Ishikawa (cell line): ENCODE results near the gene POLR2E.

Experiments used
- CEBPB ChIP-seq: IDR thresholded peaks from 2 replicates; pipeline ENCODE4 v1.6.1; 2012
- CREB1 ChIP-seq: IDR thresholded peaks from 2 replicates; pipeline ENCODE4 v1.6.1; 2012; ENCODE audit warnings: low read depth
- EGR1 ChIP-seq: IDR thresholded peaks from 2 replicates; pipeline ENCODE4 v1.6.1; 2012
- EP300 ChIP-seq: IDR thresholded peaks from 2 replicates; pipeline ENCODE4 v1.6.1; 2012; ENCODE audit warnings: borderline replicate concordance
- FOXM1 ChIP-seq: IDR thresholded peaks from 2 replicates; pipeline ENCODE4 v1.6.1; 2012; ENCODE audit warnings: low read depth, borderline replicate concordance
- NFIC ChIP-seq: IDR thresholded peaks from 2 replicates; pipeline ENCODE4 v1.6.1; 2012
- RAD21 ChIP-seq: IDR thresholded peaks from 2 replicates; pipeline ENCODE4 v1.6.1; 2012; ENCODE audit warnings: low read depth
- TAF1 ChIP-seq: IDR thresholded peaks from 2 replicates; pipeline ENCODE4 v1.6.1; 2012; ENCODE audit warnings: low read depth, mild to moderate bottlenecking
- TCF12 ChIP-seq: IDR thresholded peaks from 2 replicates; pipeline ENCODE4 v1.6.1; 2012; ENCODE audit warnings: low read depth
- TEAD4 ChIP-seq: IDR thresholded peaks from 2 replicates; pipeline ENCODE4 v1.6.1; 2012
- YY1 ChIP-seq: IDR thresholded peaks from 2 replicates; pipeline ENCODE4 v1.6.1; 2012; ENCODE audit warnings: low read depth
- ZBTB7A ChIP-seq: IDR thresholded peaks from 2 replicates; pipeline ENCODE4 v1.6.1; 2012; ENCODE audit warnings: low read depth
- TF ChIP-seq, protein P1 (sequence below): IDR thresholded peaks from 2 replicates; pipeline ENCODE4 v1.6.1; 2012
- TF ChIP-seq, protein P2 (sequence below): IDR thresholded peaks from 2 replicates; pipeline ENCODE4 v1.6.1; 2012
- TF ChIP-seq, protein P3 (sequence below): IDR thresholded peaks from 2 replicates; pipeline ENCODE4 v1.6.1; 2012; ENCODE audit warnings: low read depth, mild to moderate bottlenecking

POLR2E gene

DNA sequence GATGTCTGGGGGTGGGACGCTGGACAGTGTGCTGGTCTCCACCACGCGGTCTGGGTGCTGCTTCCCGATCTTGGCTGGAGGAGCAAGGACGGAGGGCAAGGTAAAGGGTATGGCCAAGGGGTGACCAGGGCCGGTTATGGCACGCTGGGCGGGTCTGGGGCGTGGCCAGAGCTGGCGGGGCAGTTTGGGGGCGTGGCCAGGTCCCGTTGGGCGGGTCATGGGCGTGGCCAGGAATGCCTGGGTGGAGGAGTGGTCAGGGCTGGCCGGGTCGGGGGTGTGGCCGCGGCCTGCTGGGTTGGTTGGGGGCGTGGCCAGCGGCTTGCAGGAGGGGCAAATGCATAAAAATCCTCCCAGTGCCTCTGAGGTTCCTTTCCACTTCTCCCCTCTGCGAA is 27.8 kb upstream of the POLR2E start:
- TF ChIP-seq YY1, result no peak
- TF ChIP-seq NFIC, result no peak
- TF ChIP-seq FOXM1, result no peak
- TF ChIP-seq EP300, result no peak
- no peak for TF ChIP-seq EGR1
- no peak for TF ChIP-seq TEAD4
- no peak for TF ChIP-seq CEBPB
- TF ChIP-seq, protein P1, sequence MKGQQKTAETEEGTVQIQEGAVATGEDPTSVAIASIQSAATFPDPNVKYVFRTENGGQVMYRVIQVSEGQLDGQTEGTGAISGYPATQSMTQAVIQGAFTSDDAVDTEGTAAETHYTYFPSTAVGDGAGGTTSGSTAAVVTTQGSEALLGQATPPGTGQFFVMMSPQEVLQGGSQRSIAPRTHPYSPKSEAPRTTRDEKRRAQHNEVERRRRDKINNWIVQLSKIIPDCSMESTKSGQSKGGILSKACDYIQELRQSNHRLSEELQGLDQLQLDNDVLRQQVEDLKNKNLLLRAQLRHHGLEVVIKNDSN, result no peak
- TF ChIP-seq ZBTB7A, result no peak
- TF ChIP-seq TCF12, result no peak
- TF ChIP-seq, protein P2, sequence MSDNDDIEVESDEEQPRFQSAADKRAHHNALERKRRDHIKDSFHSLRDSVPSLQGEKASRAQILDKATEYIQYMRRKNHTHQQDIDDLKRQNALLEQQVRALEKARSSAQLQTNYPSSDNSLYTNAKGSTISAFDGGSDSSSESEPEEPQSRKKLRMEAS, result no peak
- TF ChIP-seq, protein P3, sequence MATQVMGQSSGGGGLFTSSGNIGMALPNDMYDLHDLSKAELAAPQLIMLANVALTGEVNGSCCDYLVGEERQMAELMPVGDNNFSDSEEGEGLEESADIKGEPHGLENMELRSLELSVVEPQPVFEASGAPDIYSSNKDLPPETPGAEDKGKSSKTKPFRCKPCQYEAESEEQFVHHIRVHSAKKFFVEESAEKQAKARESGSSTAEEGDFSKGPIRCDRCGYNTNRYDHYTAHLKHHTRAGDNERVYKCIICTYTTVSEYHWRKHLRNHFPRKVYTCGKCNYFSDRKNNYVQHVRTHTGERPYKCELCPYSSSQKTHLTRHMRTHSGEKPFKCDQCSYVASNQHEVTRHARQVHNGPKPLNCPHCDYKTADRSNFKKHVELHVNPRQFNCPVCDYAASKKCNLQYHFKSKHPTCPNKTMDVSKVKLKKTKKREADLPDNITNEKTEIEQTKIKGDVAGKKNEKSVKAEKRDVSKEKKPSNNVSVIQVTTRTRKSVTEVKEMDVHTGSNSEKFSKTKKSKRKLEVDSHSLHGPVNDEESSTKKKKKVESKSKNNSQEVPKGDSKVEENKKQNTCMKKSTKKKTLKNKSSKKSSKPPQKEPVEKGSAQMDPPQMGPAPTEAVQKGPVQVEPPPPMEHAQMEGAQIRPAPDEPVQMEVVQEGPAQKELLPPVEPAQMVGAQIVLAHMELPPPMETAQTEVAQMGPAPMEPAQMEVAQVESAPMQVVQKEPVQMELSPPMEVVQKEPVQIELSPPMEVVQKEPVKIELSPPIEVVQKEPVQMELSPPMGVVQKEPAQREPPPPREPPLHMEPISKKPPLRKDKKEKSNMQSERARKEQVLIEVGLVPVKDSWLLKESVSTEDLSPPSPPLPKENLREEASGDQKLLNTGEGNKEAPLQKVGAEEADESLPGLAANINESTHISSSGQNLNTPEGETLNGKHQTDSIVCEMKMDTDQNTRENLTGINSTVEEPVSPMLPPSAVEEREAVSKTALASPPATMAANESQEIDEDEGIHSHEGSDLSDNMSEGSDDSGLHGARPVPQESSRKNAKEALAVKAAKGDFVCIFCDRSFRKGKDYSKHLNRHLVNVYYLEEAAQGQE, result no peak
- no peak for TF ChIP-seq CREB1
- TF ChIP-seq RAD21, result no peak

DNA sequence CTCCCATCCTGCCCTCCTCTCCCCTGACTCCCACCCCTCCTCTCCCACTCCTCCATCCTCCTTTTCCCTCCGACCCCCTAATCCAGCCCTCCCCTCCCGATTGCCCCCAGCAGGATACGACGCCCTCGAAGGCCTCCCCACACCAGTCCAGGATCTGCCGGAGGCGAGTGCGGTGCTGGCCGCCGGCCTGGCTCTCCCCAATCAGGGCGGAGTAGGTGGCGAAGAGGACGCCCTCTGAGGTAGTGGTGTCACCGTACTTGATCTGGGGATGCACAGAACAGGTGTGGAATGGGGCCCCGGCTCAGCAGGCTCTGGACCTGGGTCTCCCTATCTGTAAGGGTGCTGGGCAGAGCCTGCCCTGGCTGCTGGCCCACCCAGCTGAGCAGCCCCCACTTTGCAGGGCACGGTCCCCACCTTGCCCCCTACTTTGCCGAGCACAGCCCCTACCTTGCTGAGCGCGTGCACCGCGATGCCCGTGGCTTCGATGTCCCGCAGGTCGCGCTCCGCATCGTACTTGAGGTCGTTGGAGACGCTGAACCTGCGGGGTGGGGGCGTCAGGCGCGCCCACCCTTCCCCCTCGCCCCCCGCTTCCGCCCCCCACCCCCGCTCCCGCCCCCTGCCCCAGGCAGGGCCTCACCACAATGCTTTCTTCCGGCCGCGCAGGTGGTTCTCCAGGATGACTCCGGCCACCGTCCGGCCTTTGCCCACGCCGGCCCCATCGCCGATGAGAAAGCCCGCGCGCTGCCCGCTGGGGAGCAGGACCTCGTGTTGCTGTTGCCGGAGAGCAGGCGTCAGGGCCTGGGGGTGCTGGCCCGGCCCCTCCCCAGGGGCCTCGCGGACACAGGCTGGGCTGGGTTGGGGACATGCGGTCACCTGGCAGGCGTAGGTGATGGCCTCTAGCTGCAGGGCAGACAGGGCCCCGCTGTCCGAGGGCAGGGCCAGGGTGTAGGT is 27.1 kb upstream of the POLR2E start:
- TF ChIP-seq, protein P3, result no peak
- TF ChIP-seq TEAD4 (no peak), EP300 (no peak), EGR1 (no peak), FOXM1 (no peak), TAF1 (no peak), ZBTB7A (no peak), TCF12 (no peak), NFIC (no peak), YY1 (no peak), RAD21 (no peak), CREB1 (no peak), CEBPB (no peak)
- TF ChIP-seq, protein P1, result no peak
- TF ChIP-seq, protein P2, result no peak

DNA sequence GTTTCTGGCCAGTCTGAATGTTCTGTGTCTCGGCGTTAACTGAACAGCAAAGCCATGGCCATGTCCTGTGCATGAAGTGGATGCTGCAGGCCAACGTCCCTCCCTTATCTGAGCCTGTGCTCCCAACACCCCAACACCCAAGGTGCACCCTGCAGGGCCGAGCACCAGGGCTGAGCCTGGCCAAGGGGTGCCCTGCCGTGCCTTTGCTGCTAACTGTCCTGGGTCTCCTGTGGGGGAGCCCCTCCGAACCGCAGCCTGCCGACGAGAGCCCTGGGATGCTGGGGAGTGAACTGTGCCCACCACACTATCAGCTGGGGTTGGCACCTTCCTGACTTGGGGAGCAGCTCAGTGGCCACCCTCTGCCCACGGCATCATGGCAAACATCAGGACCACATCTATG is 26.2 kb upstream of the POLR2E start:
- TF ChIP-seq, protein P2, result no peak
- TF ChIP-seq YY1, result no peak
- TF ChIP-seq, protein P1, result no peak
- TF ChIP-seq NFIC, result no peak
- TF ChIP-seq TEAD4, result no peak
- no peak for TF ChIP-seq FOXM1
- TF ChIP-seq TAF1, result no peak
- no peak for TF ChIP-seq TCF12
- TF ChIP-seq CEBPB, result no peak
- no peak for TF ChIP-seq ZBTB7A
- no peak for TF ChIP-seq EGR1
- TF ChIP-seq EP300, result no peak
- TF ChIP-seq, protein P3, result no peak
- no peak for TF ChIP-seq CREB1
- no peak for TF ChIP-seq RAD21
